HepG2 (cell line): ENCODE data around the gene ERBB4. TPM values are rescaled to one million over a fixed set of nuclear protein-coding genes. Genes with fewer than 3 reads are reported as not detected.

Source experiments
- ATAC-seq: fragments of 200-7000 bp; cut with Tn5 transposase; 3 replicates; pipeline ENCODE4 v1.9.1; 2020; ENCODE audit warnings: mild to moderate bottlenecking, moderate library complexity
- BruUV-seq: library from RNA; stranded (reverse); fragments of 400-500 nt; replicated peaks from 2 replicates; lab custom pipeline; 2021; lab: Mats Ljungman, UMichigan
- CTCF ChIA-PET: fragments of 300-600 bp; formaldehyde crosslinking; extraction: SDS; loops from one replicate; lab custom pipeline; 2021; ENCODE audit warnings: low total read pairs, inconsistent platforms, low intra/inter-chr PET ratio; lab: Yijun Ruan, JAX
- POLR2A ChIA-PET: fragments of 350-600 bp; sonication (Branson Sonifier 250); formaldehyde crosslinking; loops from one replicate; lab custom pipeline; 2020; ENCODE audit warnings: antibody characterized with exemption, inconsistent platforms; lab: Yijun Ruan, JAX
- DNase-seq: peaks from one replicate; pipeline ENCODE4 v3.0.0-alpha.2; 2015; ENCODE audit warnings: low spot score
- FAIRE-seq: peaks from 3 replicates; lab custom pipeline; 2011; peaks lifted over from hg19 to GRCh38; lab: Jason Lieb, UNC
- H2AFZ ChIP-seq: one replicate; pipeline ENCODE4 v1.6.1; 2011; ENCODE audit warnings: low read length, inconsistent platforms
- H3K27ac ChIP-seq: fragments of 300-600 bp; 3 replicates; pipeline ENCODE4 v1.8.0; 2011; ENCODE audit warnings: mixed run types, mild to moderate bottlenecking, mixed read lengths, low read length, inconsistent platforms; ENCODE audit not compliant: insufficient read depth; ENCODE audit errors: extremely low read length
- H3K27me3 ChIP-seq, 2 experiments: fragments of 200-600 bp in 1 of 2; 2 replicates in 1 of 2; 3 replicates in 1 of 2; pipeline versions ENCODE4 v1.6.0 to v1.8.0; 2011; ENCODE audit warnings: low read length in 2 of 2, mild to moderate bottlenecking in 2 of 2, moderate library complexity in 2 of 2, inconsistent platforms in 1 of 2; ENCODE audit not compliant: insufficient read depth in 2 of 2, control insufficient read depth in 1 of 2
- H3K36me3 ChIP-seq, 2 experiments: fragments of 200-600 bp in 1 of 2; replicated peaks in 1 of 2; 2 replicates in 1 of 2; 3 replicates in 1 of 2; pipeline versions ENCODE4 v1.5.1 to v1.8.0; 2011; ENCODE audit warnings: low read length in 2 of 2, inconsistent platforms in 1 of 2; ENCODE audit not compliant: insufficient read depth in 2 of 2, control insufficient read depth in 1 of 2
- H3K4me1 ChIP-seq: 2 replicates; pipeline ENCODE4 v1.5.1; 2012; ENCODE audit warnings: low read length, inconsistent platforms; ENCODE audit not compliant: insufficient read depth
- H3K4me2 ChIP-seq: 2 replicates; pipeline ENCODE4 v1.6.0; 2011; ENCODE audit warnings: low read depth, low read length, inconsistent platforms
- H3K4me3 ChIP-seq, 3 experiments: fragments of 200-600 bp in 1 of 3; sonication (generic), shearing (Covaris generic) in 1 of 3; replicated peaks in 1 of 3; 2 replicates each; pipeline ENCODE4 v1.5.1; 2011 to 2016; ENCODE audit warnings: low read length in 3 of 3, inconsistent platforms in 2 of 3, low read depth in 2 of 3, mild to moderate bottlenecking in 2 of 3, control low read depth in 1 of 3, mixed read lengths in 1 of 3; ENCODE audit not compliant: insufficient read depth in 1 of 3
- H3K79me2 ChIP-seq: one replicate; pipeline ENCODE4 v1.6.1; 2011; ENCODE audit warnings: low read length, inconsistent platforms; ENCODE audit not compliant: insufficient read depth
- H3K9ac ChIP-seq: 2 replicates; pipeline ENCODE4 v1.6.0; 2011; ENCODE audit warnings: mild to moderate bottlenecking, low read depth, low read length, inconsistent platforms; ENCODE audit not compliant: insufficient read depth
- H3K9me3 ChIP-seq: 2 replicates; pipeline ENCODE4 v1.5.1; 2012; ENCODE audit warnings: mild to moderate bottlenecking, low read length
- H4K20me1 ChIP-seq: 2 replicates; pipeline ENCODE4 v1.6.0; 2011; ENCODE audit warnings: inconsistent platforms, mild to moderate bottlenecking, low read length, moderate library complexity; ENCODE audit not compliant: insufficient read depth
- ASH2L ChIP-seq: fragments of 300-600, 200-600 bp; sonication (generic); IDR thresholded peaks from 2 replicates; pipeline ENCODE4 v1.7.0; 2017; ENCODE audit warnings: low read depth, mild to moderate bottlenecking, moderate library complexity, mixed read lengths, low read length; ENCODE audit not compliant: insufficient read length
- HOXA7 ChIP-seq: sonication (generic); formaldehyde crosslinking; IDR thresholded peaks from 2 replicates; pipeline ENCODE4 v1.8.1; 2022; ENCODE audit warnings: mild to moderate bottlenecking, missing genetic modification reagents, moderate library complexity
- RFX3 ChIP-seq: IDR thresholded peaks from 2 replicates; pipeline ENCODE4 v1.6.1; 2016; ENCODE audit warnings: missing biosample characterization, missing genetic modification reagents
- ZFP82 ChIP-seq: sonication (generic); formaldehyde crosslinking; IDR thresholded peaks from 2 replicates; pipeline ENCODE4 v1.5.1; 2020; ENCODE audit warnings: mild to moderate bottlenecking, missing genetic modification reagents, borderline replicate concordance
- ZNF292 ChIP-seq: sonication (generic); formaldehyde crosslinking; IDR thresholded peaks from 2 replicates; pipeline ENCODE4 v1.8.1; 2022; ENCODE audit warnings: mild to moderate bottlenecking, low read depth, missing genetic modification reagents, borderline replicate concordance
- ZNF333 ChIP-seq: sonication (generic); formaldehyde crosslinking; IDR thresholded peaks from 2 replicates; pipeline ENCODE4 v1.4.0; 2020; ENCODE audit warnings: mild to moderate bottlenecking, missing genetic modification reagents, borderline replicate concordance
- ZNF577 ChIP-seq: sonication (generic); formaldehyde crosslinking; IDR thresholded peaks from 2 replicates; pipeline ENCODE4 v1.4.0; 2020; ENCODE audit warnings: mild to moderate bottlenecking, low read depth, missing genetic modification reagents, borderline replicate concordance
- WGBS: methylation state at CpG from one replicate; pipeline ENCODE4 v1.1.6; 2017; ENCODE audit warnings: low lambda C conversion rate; 5-methylcytosine and 5-hydroxymethylcytosine counted together
- in situ Hi-C: cut with HindIII; loops from 2 replicates; pipeline ENCODE4 v1.10.0; 2017; ENCODE audit warnings: low pct_unique_long_range_greater_than_20kb; ENCODE audit not compliant: extremely low pct_ligation_motif_present
- intact Hi-C: fragments of 100-400 bp; cut with micrococcal nuclease; formaldehyde crosslinking; loops from one replicate; pipeline ENCODE4 v1.10.0; 2022; ENCODE audit not compliant: unreplicated experiment
- polyA plus RNA-seq, 8 experiments: library from polyadenylated mRNA; depleted of rRNA in 3 of 8; stranded (reverse) in 7 of 8; unstranded in 1 of 8; fragments of >200 nt; fragmentation: Illumina TruSeq in 4 of 8; extraction: Trizol in 4 of 8; gene quantifications; 2 replicates each; pipeline versions ENCODE4 v1.2.1 to v1.2.3, GENCODE V29; 2011 to 2016; ENCODE audit warnings: low read depth in 4 of 8, missing spikeins in 1 of 8, mixed read lengths in 1 of 8; ENCODE audit not compliant: insufficient read depth in 1 of 8
- total RNA-seq, 5 experiments: library from RNA; depleted of rRNA; stranded (reverse); fragments of >200 nt; fragmentation: Illumina TruSeq; extraction: Trizol; gene quantifications; 2 replicates each; pipeline ENCODE4 v1.2.3, GENCODE V29; 2016; ENCODE audit warnings: low read depth in 1 of 5
- TF ChIP-seq, protein P1 (sequence below): IDR thresholded peaks from 2 replicates; pipeline ENCODE4 v1.6.1; 2016; ENCODE audit warnings: missing genetic modification reagents, missing compliant biosample characterization
- TF ChIP-seq, protein P2 (sequence below): sonication (generic); formaldehyde crosslinking; IDR thresholded peaks from 2 replicates; pipeline ENCODE4 v1.8.1; 2023; ENCODE audit warnings: mild to moderate bottlenecking, missing genetic modification reagents
- TF ChIP-seq, protein P3 (sequence below): sonication (generic); formaldehyde crosslinking; IDR thresholded peaks from 2 replicates; pipeline ENCODE4 v1.9.0; 2021; ENCODE audit warnings: missing genetic modification reagents, mild to moderate bottlenecking, borderline replicate concordance
- TF ChIP-seq, protein P4 (sequence below): sonication (generic); formaldehyde crosslinking; IDR thresholded peaks from 2 replicates; pipeline ENCODE4 v1.5.1; 2020; ENCODE audit warnings: mild to moderate bottlenecking, missing genetic modification reagents, moderate library complexity

Gene ERBB4
- total and polyA plus RNA-seq, 2 of the 13 experiments (the other 11 are each of a cell fraction or from before 2014, with no cell fraction given), result not detected

DNA sequence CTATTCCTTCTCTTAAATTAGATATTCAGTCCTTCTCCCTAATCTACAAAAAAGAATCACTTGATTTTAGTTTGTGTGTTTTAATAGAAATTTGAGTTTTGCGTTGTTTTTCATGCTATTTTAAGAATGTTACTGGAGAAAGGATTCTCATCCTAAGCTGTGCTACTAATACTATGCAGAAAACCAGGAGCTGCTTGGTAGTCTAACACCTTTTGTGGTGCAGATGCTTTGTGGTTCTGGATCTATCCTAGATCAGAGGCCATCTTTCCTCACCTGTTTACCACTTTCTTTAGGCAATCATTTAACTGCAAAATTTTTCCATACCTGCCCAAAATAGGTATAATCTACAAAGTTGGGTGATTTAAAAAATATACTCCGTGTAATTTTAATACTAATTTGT, 1158.6 kb downstream of the ERBB4 start:
- CTCF ChIA-PET, result no interaction called here

More for the DNA sequence above, 1158.6 kb downstream of the ERBB4 start:
- ATAC-seq (no peak), FAIRE-seq (no peak), DNase-seq (no peak)
- no TSS peak for BruUV-seq
- no peak overlapping the region for H3K4me2 ChIP-seq
- no peak overlapping the region for H2AFZ ChIP-seq
- no peaks in the 10 kb centered on the region for H3K9me3 ChIP-seq
- H3K4me3 ChIP-seq, result no peak overlapping the region
- H3K79me2 ChIP-seq, result no peaks in the 10 kb centered on the region
- POLR2A ChIA-PET, result no interaction called here
- H3K4me1 ChIP-seq, result no peaks in the 10 kb centered on the region
- TF ChIP-seq ZFP82 (no peak), ASH2L (no peak), RFX3 (CRISPR knock-in tag) (no peak), ZNF333 (CRISPR knock-in tag) (no peak), ZNF577 (CRISPR knock-in tag) (no peak), ZNF292 (no peak), HOXA7 (CRISPR knock-in tag) (no peak)
- TF ChIP-seq, protein P1, sequence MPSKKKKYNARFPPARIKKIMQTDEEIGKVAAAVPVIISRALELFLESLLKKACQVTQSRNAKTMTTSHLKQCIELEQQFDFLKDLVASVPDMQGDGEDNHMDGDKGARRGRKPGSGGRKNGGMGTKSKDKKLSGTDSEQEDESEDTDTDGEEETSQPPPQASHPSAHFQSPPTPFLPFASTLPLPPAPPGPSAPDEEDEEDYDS (CRISPR knock-in tag), result no peak
- TF ChIP-seq, protein P2, sequence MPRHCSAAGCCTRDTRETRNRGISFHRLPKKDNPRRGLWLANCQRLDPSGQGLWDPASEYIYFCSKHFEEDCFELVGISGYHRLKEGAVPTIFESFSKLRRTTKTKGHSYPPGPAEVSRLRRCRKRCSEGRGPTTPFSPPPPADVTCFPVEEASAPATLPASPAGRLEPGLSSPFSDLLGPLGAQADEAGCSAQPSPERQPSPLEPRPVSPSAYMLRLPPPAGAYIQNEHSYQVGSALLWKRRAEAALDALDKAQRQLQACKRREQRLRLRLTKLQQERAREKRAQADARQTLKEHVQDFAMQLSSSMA (CRISPR knock-in tag), result no peak
- TF ChIP-seq, protein P3, sequence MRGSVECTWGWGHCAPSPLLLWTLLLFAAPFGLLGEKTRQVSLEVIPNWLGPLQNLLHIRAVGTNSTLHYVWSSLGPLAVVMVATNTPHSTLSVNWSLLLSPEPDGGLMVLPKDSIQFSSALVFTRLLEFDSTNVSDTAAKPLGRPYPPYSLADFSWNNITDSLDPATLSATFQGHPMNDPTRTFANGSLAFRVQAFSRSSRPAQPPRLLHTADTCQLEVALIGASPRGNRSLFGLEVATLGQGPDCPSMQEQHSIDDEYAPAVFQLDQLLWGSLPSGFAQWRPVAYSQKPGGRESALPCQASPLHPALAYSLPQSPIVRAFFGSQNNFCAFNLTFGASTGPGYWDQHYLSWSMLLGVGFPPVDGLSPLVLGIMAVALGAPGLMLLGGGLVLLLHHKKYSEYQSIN (CRISPR knock-in tag), result no peak
- TF ChIP-seq, protein P4, sequence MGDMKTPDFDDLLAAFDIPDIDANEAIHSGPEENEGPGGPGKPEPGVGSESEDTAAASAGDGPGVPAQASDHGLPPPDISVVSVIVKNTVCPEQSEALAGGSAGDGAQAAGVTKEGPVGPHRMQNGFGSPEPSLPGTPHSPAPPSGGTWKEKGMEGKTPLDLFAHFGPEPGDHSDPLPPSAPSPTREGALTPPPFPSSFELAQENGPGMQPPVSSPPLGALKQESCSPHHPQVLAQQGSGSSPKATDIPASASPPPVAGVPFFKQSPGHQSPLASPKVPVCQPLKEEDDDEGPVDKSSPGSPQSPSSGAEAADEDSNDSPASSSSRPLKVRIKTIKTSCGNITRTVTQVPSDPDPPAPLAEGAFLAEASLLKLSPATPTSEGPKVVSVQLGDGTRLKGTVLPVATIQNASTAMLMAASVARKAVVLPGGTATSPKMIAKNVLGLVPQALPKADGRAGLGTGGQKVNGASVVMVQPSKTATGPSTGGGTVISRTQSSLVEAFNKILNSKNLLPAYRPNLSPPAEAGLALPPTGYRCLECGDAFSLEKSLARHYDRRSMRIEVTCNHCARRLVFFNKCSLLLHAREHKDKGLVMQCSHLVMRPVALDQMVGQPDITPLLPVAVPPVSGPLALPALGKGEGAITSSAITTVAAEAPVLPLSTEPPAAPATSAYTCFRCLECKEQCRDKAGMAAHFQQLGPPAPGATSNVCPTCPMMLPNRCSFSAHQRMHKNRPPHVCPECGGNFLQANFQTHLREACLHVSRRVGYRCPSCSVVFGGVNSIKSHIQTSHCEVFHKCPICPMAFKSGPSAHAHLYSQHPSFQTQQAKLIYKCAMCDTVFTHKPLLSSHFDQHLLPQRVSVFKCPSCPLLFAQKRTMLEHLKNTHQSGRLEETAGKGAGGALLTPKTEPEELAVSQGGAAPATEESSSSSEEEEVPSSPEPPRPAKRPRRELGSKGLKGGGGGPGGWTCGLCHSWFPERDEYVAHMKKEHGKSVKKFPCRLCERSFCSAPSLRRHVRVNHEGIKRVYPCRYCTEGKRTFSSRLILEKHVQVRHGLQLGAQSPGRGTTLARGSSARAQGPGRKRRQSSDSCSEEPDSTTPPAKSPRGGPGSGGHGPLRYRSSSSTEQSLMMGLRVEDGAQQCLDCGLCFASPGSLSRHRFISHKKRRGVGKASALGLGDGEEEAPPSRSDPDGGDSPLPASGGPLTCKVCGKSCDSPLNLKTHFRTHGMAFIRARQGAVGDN (CRISPR knock-in tag), result no peak
- H3K9ac ChIP-seq, result no peak overlapping the region
- in situ Hi-C loops, result no loop called here
- H3K27me3 ChIP-seq, result no peaks in the 10 kb centered on the region
- H4K20me1 ChIP-seq, result no peaks in the 10 kb centered on the region
- intact Hi-C loops, result no loop called here
- no peaks in the 10 kb centered on the region for H3K36me3 ChIP-seq
- 1% methylated on average over 2 of the region's 2 CpGs for WGBS
- no peak overlapping the region for H3K27ac ChIP-seq
